B cell (primary cell): ENCODE results near the gene LRRC10B.

Experiments used
- CTCF ChIP-seq: fragments of 200-600 bp; IDR thresholded peaks from one replicate; pipeline ENCODE4 v1.8.0; 2022; ENCODE audit warnings: antibody characterized with exemption, mild to moderate bottlenecking
- EZH2 ChIP-seq: IDR thresholded peaks from 2 replicates; pipeline ENCODE4 v1.6.1; 2012; ENCODE audit warnings: borderline replicate concordance, low read depth, mild to moderate bottlenecking, moderate library complexity, low read length; ENCODE audit not compliant: insufficient read depth, poor library complexity, severe bottlenecking

- TF ChIP-seq CTCF, result no peak
- TF ChIP-seq EZH2, result no peak
Measured at GRCh38 chr11:61544466-61544865, 35.9 kb downstream of the LRRC10B start.
